Mucosa of descending colon (tissue), 3 donors: ENCODE measurements around the gene SRPK1. TPM values are rescaled to one million over a fixed set of nuclear protein-coding genes. Genes with fewer than 3 reads are reported as not detected.
A peak's percentile ranks its signal among the peaks of the same experiment; 100 is the strongest.

ENCODE experiments used
- ATAC-seq: fragments of 200-7000 bp; cut with Tn5 transposase; one replicate; pipeline ENCODE4 v1.9.1; 2020; ENCODE audit warnings: mild to moderate bottlenecking, moderate library complexity
- DNase-seq, 3 donors: peaks; one replicate each; pipeline ENCODE4 v3.0.0-alpha.2; 2020
- H3K36me3 ChIP-seq: fragments of 200-600 bp; one replicate; pipeline ENCODE4 v1.8.0; 2021; ENCODE audit warnings: low read depth, mild to moderate bottlenecking
- H3K4me1 ChIP-seq: fragments of 200-600 bp; one replicate; pipeline ENCODE4 v1.8.0; 2021; ENCODE audit warnings: low read depth, mild to moderate bottlenecking
- H3K4me3 ChIP-seq: fragments of 200-600 bp; one replicate; pipeline ENCODE4 v1.8.0; 2021; ENCODE audit warnings: mild to moderate bottlenecking
- H3K9me3 ChIP-seq: fragments of 200-600 bp; one replicate; pipeline ENCODE4 v1.8.0; 2021; ENCODE audit warnings: mild to moderate bottlenecking
- CTCF ChIP-seq: fragments of 200-600 bp; IDR thresholded peaks from one replicate; pipeline ENCODE4 v1.8.0; 2022; ENCODE audit warnings: antibody characterized with exemption, mild to moderate bottlenecking
- intact Hi-C, 2 donors: fragments of 100-400 bp; cut with DNase I in 1 of 2; cut with micrococcal nuclease in 1 of 2; formaldehyde crosslinking; loops; one replicate each; pipeline versions ENCODE4 v1.11.0 to v1.11.1; 2022; cut with DNase I, micrococcal nuclease
- total RNA-seq, 3 donors: library from RNA; stranded (reverse); fragmentation: NEBNext Ultra II Directional in 2 of 3; extraction: Animal tissue kit (Norgen Biotek cat#: 25700) in 2 of 3; gene quantifications; one replicate each; pipeline versions ENCODE4 v1.2.1 to v1.2.4, GENCODE V29; 2021 to 2023
- donor health status: DM: no; HTN: no; CAD: no; lungs with moderate emphysema.
- donor health status: DM: no; HTN: no; CAD: no.
- donor health status: DM: no; HTN: yes; CAD: no.

The SRPK1 gene
- total RNA-seq, 3 donors from 2014 or later, result 57.3 to 84.3 (median 75.8) TPM

DNA sequence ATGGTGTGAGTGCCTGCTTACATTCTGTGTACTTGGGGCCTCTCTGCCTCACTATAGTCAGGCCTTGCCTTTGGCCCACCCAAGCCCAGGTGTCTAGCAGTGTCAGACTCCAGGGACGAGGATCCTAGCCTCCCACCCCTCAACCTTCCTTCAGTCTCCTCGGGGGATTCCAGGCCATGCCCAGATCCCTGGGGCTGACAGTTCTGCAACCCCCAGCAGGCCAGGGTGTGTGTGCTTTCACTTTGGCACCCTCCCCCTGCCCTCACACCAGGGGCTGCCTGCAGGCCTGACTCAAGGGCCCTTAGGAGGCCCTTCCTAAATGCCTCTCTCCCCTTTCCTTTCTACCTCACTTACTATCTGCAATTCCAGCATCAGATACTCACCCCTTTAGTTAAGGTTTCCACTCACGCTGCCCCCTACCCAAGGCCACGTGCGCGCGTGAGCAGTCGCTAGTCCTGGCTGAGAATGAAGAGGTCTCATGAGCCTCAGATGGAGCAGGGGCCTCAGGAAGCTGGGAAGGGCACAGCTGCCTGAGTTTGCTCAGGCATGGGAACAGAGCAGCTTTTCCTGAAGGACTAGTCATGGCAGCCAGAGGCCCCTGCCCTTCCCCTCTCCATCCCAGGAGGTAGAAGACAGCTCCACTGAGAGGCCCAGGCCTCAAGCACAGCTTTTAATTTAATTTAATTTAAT is 122.9 kb downstream of the SRPK1 start:
- DNase-seq (no peak), ATAC-seq (no peak)
- no peak for TF ChIP-seq CTCF
- Histone ChIP-seq H3K36me3 (no peaks in the 10 kb centered on the region), H3K4me1 (no peaks in the 10 kb centered on the region), H3K9me3 (no peaks in the 10 kb centered on the region), H3K4me3 (no peak overlapping the region)
- intact Hi-C loops, result no loop called here

GRCh38 chr6:35796236-35796635 is 124.7 kb downstream of the SRPK1 start:
- no peak overlapping the region for H3K4me3 ChIP-seq

GRCh38 chr6:35795453-35796071 is 125.3 kb downstream of the SRPK1 start:
- DNase-seq, result no peak
- no peak for TF ChIP-seq CTCF
- H3K4me1 ChIP-seq, result no peaks in the 10 kb centered on the region
- ATAC-seq, result peak; percentile 16
- no peaks in the 10 kb centered on the region for H3K9me3 ChIP-seq
- no peaks in the 10 kb centered on the region for H3K36me3 ChIP-seq
- intact Hi-C loops, result no loop called here
- H3K4me3 ChIP-seq, result no peak overlapping the region

More at GRCh38 chr6:35796236-35796635, 124.7 kb downstream of the SRPK1 start:
- no peaks in the 10 kb centered on the region for H3K36me3 ChIP-seq
- ATAC-seq (no peak), DNase-seq (no peak)
- no peak for TF ChIP-seq CTCF
- intact Hi-C loops, result no loop called here
- H3K9me3 ChIP-seq, result no peaks in the 10 kb centered on the region
- no peaks in the 10 kb centered on the region for H3K4me1 ChIP-seq

DNA sequence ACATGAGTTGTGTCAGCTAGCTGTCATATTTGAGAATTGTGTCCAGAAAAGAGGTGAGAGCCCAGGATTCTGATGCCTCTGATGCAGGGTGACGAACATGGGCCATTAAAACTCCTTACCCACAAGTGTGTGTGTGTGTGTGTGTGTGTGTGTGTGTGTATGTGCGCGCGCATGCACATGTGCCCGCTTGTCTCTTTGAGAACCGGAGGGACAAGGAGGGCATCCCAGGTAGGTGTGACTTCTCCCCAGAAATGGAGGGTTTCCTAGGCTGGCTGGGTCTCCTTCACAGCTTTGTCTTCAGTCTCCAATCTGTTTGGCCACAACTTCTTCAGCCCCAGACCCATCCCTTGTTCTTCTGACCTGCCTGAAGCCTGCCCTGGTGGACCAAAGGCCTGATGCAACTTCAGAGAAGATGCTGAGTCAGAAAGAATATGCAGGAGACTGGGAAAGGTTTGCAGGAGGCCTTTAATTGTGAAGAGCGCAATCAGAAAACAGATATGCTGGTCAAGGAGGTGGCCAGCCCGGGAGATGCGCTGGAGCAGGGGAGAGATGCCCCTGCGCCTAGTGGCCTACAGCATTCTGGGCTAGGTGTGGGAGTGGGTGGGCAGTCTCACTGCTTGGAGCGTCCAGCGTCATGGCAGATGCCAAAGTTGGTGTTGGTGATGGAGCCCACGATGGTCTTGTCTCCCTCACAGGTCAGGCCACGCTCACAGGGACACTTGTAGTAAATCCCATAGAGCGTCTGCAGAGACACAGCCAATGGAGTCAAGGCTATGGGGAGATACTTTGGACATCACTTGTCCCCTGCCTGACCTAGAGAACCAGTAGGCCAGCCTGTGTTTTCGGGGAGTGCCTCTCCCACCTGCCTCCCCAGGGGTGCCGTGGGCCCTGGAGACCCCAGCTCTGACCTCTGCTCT is 126.1 kb downstream of the SRPK1 start:
- Histone ChIP-seq H3K9me3 (no peaks in the 10 kb centered on the region), H3K4me3 (no peak overlapping the region), H3K4me1 (no peaks in the 10 kb centered on the region), H3K36me3 (no peaks in the 10 kb centered on the region)
- ATAC-seq (no peak), DNase-seq (no peak)
- no peak for TF ChIP-seq CTCF
- intact Hi-C loops, result no loop called here

DNA sequence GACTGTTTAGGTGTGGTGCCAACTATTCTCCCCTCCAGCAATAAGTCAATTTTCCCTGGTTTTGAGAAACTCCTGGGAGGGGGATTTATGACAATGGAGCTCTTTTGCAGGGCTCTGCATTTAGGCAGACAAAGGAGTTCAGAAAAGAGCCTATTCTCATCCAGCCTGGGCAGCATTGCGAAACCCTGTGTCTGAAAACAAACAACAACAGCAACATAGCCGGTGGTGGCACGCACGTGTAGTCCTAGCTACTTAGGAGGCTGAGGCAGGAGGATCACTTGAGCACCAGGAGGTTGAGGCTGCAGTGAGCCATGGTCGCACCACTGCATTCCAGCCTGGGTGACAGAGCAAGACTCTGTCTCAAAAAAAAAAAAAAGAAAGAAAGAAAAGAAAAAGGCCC is 130.2 kb downstream of the SRPK1 start:
- H3K4me3 ChIP-seq, result no peak overlapping the region
- DNase-seq (no peak), ATAC-seq (no peak)
- no peaks in the 10 kb centered on the region for H3K4me1 ChIP-seq
- no peaks in the 10 kb centered on the region for H3K36me3 ChIP-seq
- TF ChIP-seq CTCF, result no peak
- H3K9me3 ChIP-seq, result no peaks in the 10 kb centered on the region
- intact Hi-C loops, result no loop called here
